22Rv1 (cell line): ENCODE data around the gene ZNF784.

Experiments used
- CTCF ChIP-seq: fragments of 450-650 bp; IDR thresholded peaks from 2 replicates; pipeline ENCODE4 v1.5.1; 2017; ENCODE audit warnings: mild to moderate bottlenecking
- ZFX ChIP-seq: fragments of 450-650 bp; IDR thresholded peaks from 2 replicates; pipeline ENCODE4 v1.6.1; 2017; ENCODE audit warnings: antibody characterized with exemption, borderline replicate concordance

DNA sequence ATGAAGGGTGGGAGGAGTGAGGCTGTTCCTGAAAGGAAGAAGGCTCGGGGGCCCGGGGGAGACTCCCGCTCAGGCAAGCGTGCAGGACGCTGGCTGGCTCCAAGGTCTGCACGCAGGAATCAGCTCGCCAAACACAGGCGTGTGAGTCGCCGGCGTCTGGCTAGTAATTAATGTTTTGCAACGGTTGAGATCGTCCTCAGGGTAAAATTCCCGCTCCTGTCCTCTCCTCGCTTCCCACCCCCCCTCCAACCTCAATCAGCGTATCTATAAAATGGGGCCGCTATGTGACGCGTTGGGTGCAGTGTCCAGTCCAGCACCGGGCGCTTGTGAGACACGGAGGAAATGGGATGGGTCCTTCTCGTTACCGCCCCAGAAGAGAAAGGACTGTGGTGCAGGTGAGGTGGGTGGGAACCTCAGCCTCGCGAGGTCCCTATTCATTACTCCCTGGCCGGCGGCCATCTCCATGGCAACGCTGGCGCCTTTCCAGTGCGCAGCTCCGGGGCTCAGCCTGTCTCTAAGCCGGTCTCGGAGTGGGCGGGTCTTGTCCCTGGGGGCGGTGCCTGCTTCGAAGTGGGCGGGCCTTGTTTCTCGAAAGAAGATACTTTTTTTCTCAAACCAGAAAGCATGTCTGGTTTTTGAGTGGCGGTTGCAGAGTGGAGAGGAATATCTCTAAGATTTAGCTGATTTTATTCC, 37.2 kb downstream of the ZNF784 start:
- TF ChIP-seq CTCF: no peak
- TF ChIP-seq ZFX: no peak
